Measurements from ENCODE around the gene ZBTB7C.

- no peak for TF ChIP-seq CTCF (IDR thresholded peaks at IDR 0.05)
- no peak for TF ChIP-seq POLR2A (IDR thresholded peaks at IDR 0.05)
- no peak for TF ChIP-seq EP300 (IDR thresholded peaks at IDR 0.05)
These were observed 304.5 kb downstream of the ZBTB7C start for GRCh38 chr18:48104705-48105104.
